K562 (cell line): ENCODE data around the gene ZNF644. TPM values are rescaled to one million over a fixed set of nuclear protein-coding genes. Genes with fewer than 3 reads are reported as not detected.
A peak's percentile ranks its signal among the peaks of the same experiment; 100 is the strongest.

Experiments used
- ATAC-seq: fragments of 200-7000 bp; cut with Tn5 transposase; 3 replicates; pipeline ENCODE4 v1.9.1; 2020; ENCODE audit warnings: moderate library complexity
- BruUV-seq: library from RNA; stranded (reverse); fragments of 400-500 nt; replicated peaks from 2 replicates; lab custom pipeline; 2021; lab: Mats Ljungman, UMichigan
- CTCF ChIA-PET: fragments of 300-600 bp; formaldehyde crosslinking; extraction: SDS; loops from one replicate; lab custom pipeline; 2021; ENCODE audit warnings: low intra/inter-chr PET ratio; lab: Yijun Ruan, JAX
- POLR2A ChIA-PET: fragments of 300-600, 350-650 bp; sonication (Branson Sonifier 250); formaldehyde crosslinking; extraction: SDS; loops from one replicate; lab custom pipeline; 2021; ENCODE audit warnings: antibody characterized with exemption, inconsistent platforms; lab: Yijun Ruan, JAX
- DNase-seq, 4 experiments: peaks; one replicate each; pipeline versions ENCODE4 v3.0.0 to v3.0.0-alpha.2; 2011 to 2018; ENCODE audit warnings: low spot score in 3 of 4, mixed read lengths in 3 of 4; ENCODE audit errors: extremely low read depth in 1 of 4
- FAIRE-seq: peaks from 2 replicates; lab custom pipeline; 2011; peaks lifted over from hg19 to GRCh38; lab: Jason Lieb, UNC
- H2AFZ ChIP-seq: 2 replicates; pipeline ENCODE4 v1.6.0; 2011; ENCODE audit warnings: low read depth, low read length, control low read depth, inconsistent platforms
- H3K27ac ChIP-seq: fragments of 200-600 bp; 3 replicates; pipeline ENCODE4 v1.8.0; 2011; ENCODE audit warnings: low read depth, mild to moderate bottlenecking, control low read depth, inconsistent platforms, low read length, moderate library complexity, mixed read lengths; ENCODE audit errors: extremely low read depth
- H3K27me3 ChIP-seq, 2 experiments: fragments of 300-600 bp in 1 of 2; 2 replicates in 1 of 2; 3 replicates in 1 of 2; pipeline versions ENCODE4 v1.6.0 to v1.8.0; 2011; ENCODE audit warnings: inconsistent platforms in 2 of 2, low read length in 2 of 2, mild to moderate bottlenecking in 1 of 2, mixed read lengths in 1 of 2, moderate library complexity in 1 of 2; ENCODE audit not compliant: control insufficient read depth in 2 of 2, insufficient read depth in 2 of 2
- H3K36me3 ChIP-seq: fragments of 300-600 bp; 3 replicates; pipeline ENCODE4 v1.8.0; 2011; ENCODE audit warnings: mild to moderate bottlenecking, low read length, inconsistent platforms; ENCODE audit not compliant: control insufficient read depth, insufficient read depth
- H3K4me1 ChIP-seq, 2 experiments: fragments of 200-600 bp in 1 of 2; replicated peaks in 1 of 2; 2 replicates in 1 of 2; 3 replicates in 1 of 2; pipeline versions ENCODE4 v1.5.1 to v1.8.0; 2011; ENCODE audit warnings: inconsistent platforms in 2 of 2, low read length in 2 of 2, mild to moderate bottlenecking in 1 of 2, mixed read lengths in 1 of 2, moderate library complexity in 1 of 2; ENCODE audit not compliant: control insufficient read depth in 2 of 2, insufficient read depth in 2 of 2
- H3K4me2 ChIP-seq: 2 replicates; pipeline ENCODE4 v1.6.1; 2011; ENCODE audit warnings: low read length, control low read depth, inconsistent platforms, mixed read lengths; ENCODE audit not compliant: insufficient read depth
- H3K4me3 ChIP-seq: fragments of 200-600 bp; sonication (generic), shearing (Covaris generic); 2 replicates; pipeline ENCODE4 v1.5.1; 2016; ENCODE audit warnings: control low read depth, inconsistent platforms
- H3K79me2 ChIP-seq: fragments of 200-600 bp; 3 replicates; pipeline ENCODE4 v1.8.0; 2011; ENCODE audit warnings: low read length, inconsistent platforms; ENCODE audit not compliant: control insufficient read depth, insufficient read depth
- H3K9ac ChIP-seq, 2 experiments: 2 replicates each; pipeline versions ENCODE4 v1.6.0 to v1.6.1; 2011; ENCODE audit warnings: low read depth in 2 of 2, low read length in 2 of 2, control low read depth in 1 of 2, inconsistent platforms in 1 of 2, mild to moderate bottlenecking in 1 of 2, mixed read lengths in 1 of 2; ENCODE audit not compliant: insufficient read depth in 1 of 2
- H3K9me1 ChIP-seq: one replicate; pipeline ENCODE4 v1.6.0; 2011; ENCODE audit warnings: inconsistent platforms, mild to moderate bottlenecking, low read length, moderate library complexity; ENCODE audit not compliant: control insufficient read depth, insufficient read depth
- H3K9me3 ChIP-seq: replicated peaks from 2 replicates; pipeline ENCODE4 v1.5.1; 2011; ENCODE audit warnings: low read depth, low read length, inconsistent platforms; ENCODE audit not compliant: control insufficient read depth, insufficient read depth
- H4K20me1 ChIP-seq: replicated peaks from 2 replicates; pipeline ENCODE4 v1.6.1; 2011; ENCODE audit warnings: low read length, inconsistent platforms, mixed read lengths; ENCODE audit not compliant: control insufficient read depth, insufficient read depth
- BRF2 ChIP-seq: IDR thresholded peaks from 3 replicates; pipeline ENCODE4 v1.6.1; 2011; ENCODE audit warnings: borderline replicate concordance, mild to moderate bottlenecking; ENCODE audit not compliant: insufficient read length, insufficient read depth
- CHD4 ChIP-seq: fragments of 200-600 bp; sonication (generic); IDR thresholded peaks from 3 replicates; pipeline ENCODE4 v1.6.1; 2012; ENCODE audit warnings: low read depth, mild to moderate bottlenecking, mixed read lengths, low read length, inconsistent platforms; ENCODE audit not compliant: insufficient read depth, insufficient replicate concordance, poor library complexity, severe bottlenecking
- CREM ChIP-seq: IDR thresholded peaks from 2 replicates; pipeline ENCODE4 v1.6.1; 2014; ENCODE audit warnings: antibody characterized with exemption, low read depth
- FOXK1 ChIP-seq: sonication (generic); formaldehyde crosslinking; IDR thresholded peaks from 2 replicates; pipeline ENCODE4 v1.8.0; 2022; ENCODE audit warnings: missing genetic modification reagents, mild to moderate bottlenecking, borderline replicate concordance
- FOXM1 ChIP-seq, 2 experiments: fragments of 450-650 bp in 1 of 2; sonication (generic) in 1 of 2; formaldehyde crosslinking in 1 of 2; IDR thresholded peaks; 2 replicates each; pipeline versions ENCODE4 v1.6.1 to v1.9.0; 2017 to 2022; ENCODE audit warnings: low read depth in 2 of 2, mild to moderate bottlenecking in 2 of 2, missing genetic modification reagents in 1 of 2, moderate library complexity in 1 of 2
- GTF2B ChIP-seq: IDR thresholded peaks from 2 replicates; pipeline ENCODE4 v1.6.1; 2011; ENCODE audit not compliant: insufficient read length; ENCODE audit errors: extremely low read depth
- KLF10 ChIP-seq: fragments of 250-450 bp; sonication (Bioruptor Pico); IDR thresholded peaks from 2 replicates; pipeline ENCODE4 v1.6.1; 2021; ENCODE audit warnings: matching md5 sums
- MTA1 ChIP-seq: fragments of 450-650 bp; IDR thresholded peaks from 2 replicates; pipeline ENCODE4 v1.6.1; 2017; ENCODE audit warnings: borderline replicate concordance
- NR1H2 ChIP-seq: sonication (generic); formaldehyde crosslinking; IDR thresholded peaks from 2 replicates; pipeline ENCODE4 v1.4.0; 2020; ENCODE audit warnings: mild to moderate bottlenecking, missing genetic modification reagents
- NR4A1 ChIP-seq, 2 experiments: fragments of 250-450 bp in 1 of 2; fragments of 450-650 bp in 1 of 2; sonication (Bioruptor Pico) in 1 of 2; IDR thresholded peaks; 2 replicates each; pipeline versions ENCODE4 v1.4.0 to v1.6.1; 2016 to 2020; ENCODE audit warnings: mild to moderate bottlenecking in 2 of 2, missing compliant biosample characterization in 1 of 2, missing genetic modification characterization in 1 of 2, moderate library complexity in 1 of 2
- POLR2A ChIP-seq: fragments of 450-650 bp; conservative IDR thresholded peaks from 2 replicates; pipeline ENCODE4 v1.6.1; 2016
- PREB ChIP-seq: sonication (generic); formaldehyde crosslinking; IDR thresholded peaks from 2 replicates; pipeline ENCODE4 v1.8.1; 2023; ENCODE audit warnings: mild to moderate bottlenecking, missing genetic modification reagents
- RAD51 ChIP-seq: fragments of 450-650 bp; IDR thresholded peaks from 2 replicates; pipeline ENCODE4 v1.7.1; 2016; ENCODE audit warnings: low read depth, mild to moderate bottlenecking, borderline replicate concordance
- RBFOX2 ChIP-seq: fragments of 200-400 bp; formaldehyde crosslinking; IDR thresholded peaks from 2 replicates; pipeline ENCODE4 v1.6.1; 2017; ENCODE audit warnings: low read depth, mild to moderate bottlenecking, low read length, moderate library complexity
- SIN3A ChIP-seq, 2 experiments: fragments of 150-350 bp in 1 of 2; IDR thresholded peaks; 2 replicates each; pipeline ENCODE4 v1.6.1; 2011 to 2016; ENCODE audit warnings: borderline replicate concordance in 2 of 2, low read depth in 2 of 2, low read length in 2 of 2, mild to moderate bottlenecking in 2 of 2, moderate library complexity in 2 of 2; ENCODE audit not compliant: control insufficient read depth in 1 of 2
- ZFP1 ChIP-seq: fragments of 450-650 bp; formaldehyde crosslinking; IDR thresholded peaks from 2 replicates; pipeline ENCODE4 v1.4.0; 2020; ENCODE audit warnings: mild to moderate bottlenecking, mixed read lengths
- ZNF436 ChIP-seq: fragments of 250-450, 450-650 bp; sonication (Bioruptor Pico); formaldehyde crosslinking; IDR thresholded peaks from 2 replicates; pipeline ENCODE4 v1.7.0; 2020; ENCODE audit warnings: mild to moderate bottlenecking
- WGBS: fragments of 100-300 bp; shearing (Covaris generic); methylation state at CpG from one replicate; pipeline ENCODE4 v1.1.6; 2016; ENCODE audit warnings: low coverage, mixed read lengths; ENCODE audit not compliant: insufficient coverage; ENCODE audit errors: missing lambda C conversion rate; 5-methylcytosine and 5-hydroxymethylcytosine counted together
- in situ Hi-C: fragments of 300-500 bp; cut with MboI; formaldehyde crosslinking; loops from 4 replicates; pipeline ENCODE4 v1.15.0; 2018; ENCODE audit warnings: inconsistent platforms, mixed read lengths
- intact Hi-C: fragments of 100-400 bp; cut with micrococcal nuclease; formaldehyde crosslinking; loops from 2 replicates; pipeline ENCODE4 v1.14.2; 2022
- polyA plus RNA-seq, 8 experiments: library from polyadenylated mRNA; depleted of rRNA in 4 of 8; stranded (reverse) in 5 of 8; unstranded in 3 of 8; fragments of >200 nt; fragmentation: Nextera tagmentation in 2 of 8; fragmentation: Illumina TruSeq in 1 of 8; extraction: Ambion mirVana in 2 of 8; extraction: Trizol in 1 of 8; gene quantifications; 2 replicates each; pipeline versions ENCODE4 v1.2.1 to v1.2.3, GENCODE V29; 2011 to 2014; ENCODE audit warnings: inconsistent platforms in 1 of 8, missing spikeins in 1 of 8
- total RNA-seq, 7 experiments: library from RNA; depleted of rRNA in 6 of 7; stranded (reverse); fragments of >200 nt in 6 of 7; fragmentation: Illumina TruSeq in 2 of 7; extraction: Trizol in 2 of 7; gene quantifications; 2 replicates each; pipeline versions ENCODE4 v1.2.1 to v1.2.3, GENCODE V29; 2011 to 2021; ENCODE audit warnings: low replicate concordance in 1 of 7

Gene ZNF644
- total and polyA plus RNA-seq, 9 of the 15 experiments (the other 6 are each of a cell fraction or from before 2014, with no cell fraction given), result 25.3 to 71.4 (median 39.6) TPM

DNA sequence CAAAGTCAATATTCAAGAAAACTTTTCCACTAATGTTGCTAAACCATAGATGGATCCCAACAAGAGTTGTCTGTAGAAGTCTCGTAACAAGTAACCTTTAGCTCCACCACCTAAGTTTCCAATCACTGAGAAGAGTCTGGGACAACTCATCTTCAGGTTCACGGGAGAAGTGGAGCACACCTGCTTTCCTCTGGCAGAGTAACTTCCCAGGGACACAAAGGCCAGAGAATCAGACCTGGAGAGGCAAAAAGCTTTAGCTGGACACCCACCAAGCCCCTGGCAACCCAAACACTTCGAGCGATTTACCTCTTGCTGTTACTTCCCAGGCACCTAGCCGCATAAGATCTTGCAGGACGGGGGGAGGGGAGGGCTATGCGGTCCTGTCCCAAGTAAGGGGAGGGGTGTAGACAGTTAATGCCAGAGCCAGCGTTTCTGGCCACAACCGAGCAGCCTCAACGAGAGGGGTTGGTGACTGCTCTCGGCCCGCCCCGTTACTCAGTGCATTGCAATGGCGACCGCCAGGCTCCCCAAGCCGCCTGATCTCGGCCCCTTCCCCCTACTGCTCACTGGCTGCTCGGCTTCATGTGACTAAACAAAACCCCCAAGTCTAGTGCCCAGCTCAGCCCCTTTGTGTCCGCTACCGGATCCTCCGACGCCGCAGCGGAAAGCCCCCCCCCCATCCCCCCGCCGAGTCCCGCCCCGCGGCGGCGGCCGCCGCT lies 709 bp downstream of the ZNF644 start (continued):
- TF ChIP-seq FOXM1 (IDR thresholded peaks at IDR 0.05; ENCODE audit: low read depth) (no peak), FOXM1 (CRISPR knock-in tag; IDR thresholded peaks at IDR 0.05; ENCODE audit: low read depth) (0 out of 2 replicates have a peak, but pooled peaks have one; percentile 13), PREB (CRISPR knock-in tag) (no peak), SIN3A (IDR thresholded peaks at IDR 0.05; ENCODE audit: borderline replicate concordance in 2 of 2, control insufficient read depth in 1 of 2, low read depth in 2 of 2, low read length in 2 of 2) (peak in 1 of 2 experiments; percentile 28; a peak in 2 of 4 replicates), CREM (0 out of 2 replicates have a peak, but pooled peaks have one; percentile 22), FOXK1 (peak; percentile 59; the same call in 1 of the 2 replicates), ZNF436 (no peak)

GRCh38 chr1:91020486-91020885 lies 1.3 kb downstream of the ZNF644 start:
- Histone ChIP-seq H3K4me3 (peak overlapping the region; percentile 83), H2AFZ (no peak overlapping the region), H3K9ac (peak overlapping the region in 1 of 2 experiments; percentile 100; a peak in 3 of 4 replicates), H3K36me3 (peaks cover 35% of the 10 kb centered on the region), H3K4me1 (peaks cover 13 to 15% of the 10 kb centered on the region in 2 experiments; a peak in 4 of 5 replicates), H4K20me1 (peaks cover 7% of the 10 kb centered on the region; the same call in 1 of the 2 replicates), H3K27me3 (no peaks in the 10 kb centered on the region), H3K27ac (peak overlapping the region; percentile 100), H3K9me3 (no peaks in the 10 kb centered on the region), H3K79me2 (peaks cover 70% of the 10 kb centered on the region), H3K9me1 (no peaks in the 10 kb centered on the region), H3K4me2 (peak overlapping the region; percentile 93)
- intact Hi-C loops (loop anchor here (10.0 kb wide), 1 partner anchor 206 kb away; no protein-coding TSS in a partner anchor), in situ Hi-C loops (no loop called here)
- FAIRE-seq (no peak), ATAC-seq (no peak), DNase-seq (no peak)
- CTCF ChIA-PET, result no interaction called here
- WGBS, result 2% methylated on average over 4 of the region's 4 CpGs
- no TSS peak for BruUV-seq
- POLR2A ChIA-PET, result interaction anchor here (1.3 to 5.0 kb wide), 4 partner anchors 9 to 145 kb away, joined by 3 to 40 read pairs (median 8); no protein-coding TSS in a partner anchor
- TF ChIP-seq KLF10 (CRISPR knock-in tag) (no peak), GTF2B (no peak), ZFP1 (CRISPR knock-in tag) (no peak), CHD4 (no peak), BRF2 (no peak), NR1H2 (no peak), RBFOX2 (no peak), RAD51 (no peak), NR4A1 (CRISPR knock-in tag; IDR thresholded peaks at IDR 0.05) (no peak), NR4A1 (tag; IDR thresholded peaks at IDR 0.05) (no peak), MTA1 (no peak), POLR2A (no peak)
